Retinal pigment epithelial cell (primary cell): Measurements from ENCODE around the gene TNFRSF25.

ENCODE experiments used
- DNase-seq: peaks from one replicate; pipeline ENCODE4 v3.0.0-alpha.2; 2010; ENCODE audit warnings: low read depth
- H3K4me3 ChIP-seq: 2 replicates; pipeline ENCODE4 v1.5.1; 2011; ENCODE audit warnings: mild to moderate bottlenecking, low read length, control low read depth, moderate library complexity
- CTCF ChIP-seq: conservative IDR thresholded peaks from 2 replicates; pipeline ENCODE4 v1.5.1; 2011; ENCODE audit warnings: low read depth, low read length, control low read depth, inconsistent platforms

TNFRSF25 gene

GRCh38 chr1:6467744-6468688, 2.0 kb upstream of the TNFRSF25 start:
- H3K4me3 ChIP-seq: no peak overlapping the region
- TF ChIP-seq CTCF: no peak
- no peak for DNase-seq

DNA sequence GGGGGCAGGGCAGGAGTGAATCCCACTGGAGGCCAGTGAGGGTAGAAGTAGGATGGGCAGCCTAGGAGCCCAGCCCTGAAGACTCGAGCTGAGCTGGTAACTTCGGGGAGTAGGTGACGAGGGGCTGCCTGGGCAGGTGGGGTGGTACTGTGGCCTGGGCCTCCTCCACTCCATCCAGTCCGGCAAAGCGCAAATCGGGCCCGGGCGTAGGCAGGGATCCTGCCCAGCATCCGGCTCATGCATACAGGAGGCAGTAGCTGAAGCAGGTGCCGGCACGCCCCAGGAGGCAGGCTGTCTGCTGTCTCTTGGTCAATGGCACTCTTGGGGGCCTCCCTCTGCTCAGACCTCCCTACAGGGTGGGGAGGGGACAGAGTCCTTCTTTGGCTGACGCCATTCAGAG, 1.3 kb upstream of the TNFRSF25 start:
- DNase-seq: no peak
- TF ChIP-seq CTCF: no peak

DNA sequence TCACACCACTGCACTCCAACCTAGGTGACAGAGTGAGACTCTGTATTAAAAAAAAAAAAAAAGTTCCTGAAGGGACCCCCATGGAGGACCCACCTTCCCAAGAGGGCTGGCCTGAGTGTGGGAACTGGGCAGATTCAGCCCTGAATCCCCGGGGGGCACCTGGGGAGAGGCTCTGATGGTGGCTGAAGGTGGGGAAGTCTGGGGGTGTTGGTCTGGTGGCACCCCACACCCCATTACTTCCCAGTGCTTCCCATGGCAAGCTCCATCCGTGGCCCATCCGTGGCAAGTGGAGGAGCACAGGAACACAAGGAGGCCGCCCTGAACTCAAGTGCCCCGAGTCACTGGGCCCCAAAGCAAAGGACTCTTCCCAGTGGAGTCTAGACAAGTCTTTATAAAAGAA, 778 bp upstream of the TNFRSF25 start:
- no peak for DNase-seq
- TF ChIP-seq CTCF: no peak
- no peak overlapping the region for H3K4me3 ChIP-seq

More for the DNA sequence above, 1.3 kb upstream of the TNFRSF25 start:
- no peak overlapping the region for H3K4me3 ChIP-seq

GRCh38 chr1:6465461-6466005, 440 bp downstream of the TNFRSF25 start:
- H3K4me3 ChIP-seq: no peak overlapping the region
- DNase-seq: no peak
- TF ChIP-seq CTCF: no peak

- no peak for DNase-seq
- TF ChIP-seq CTCF: no peak
- no peak overlapping the region for H3K4me3 ChIP-seq
These were observed 1.1 kb downstream of the TNFRSF25 start for GRCh38 chr1:6464915-6465314.

- no peak for DNase-seq
- TF ChIP-seq CTCF: peak; percentile 7
- no peak overlapping the region for H3K4me3 ChIP-seq
These were observed 1.5 kb downstream of the TNFRSF25 start for GRCh38 chr1:6464514-6464836.

DNA sequence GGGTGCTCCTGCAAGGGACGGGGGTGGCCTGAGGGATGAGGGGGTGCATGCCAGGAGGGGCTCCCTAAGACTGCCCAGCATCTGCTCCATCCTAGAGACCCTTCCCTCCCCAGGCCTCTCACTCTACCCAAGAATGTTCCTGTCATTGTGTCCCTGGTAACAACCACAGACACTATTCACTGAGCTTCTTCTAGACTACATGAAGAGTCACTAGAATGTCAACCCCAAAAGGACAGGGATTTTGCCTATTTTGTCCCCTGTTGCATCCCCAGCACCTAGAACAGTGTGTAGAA, 2.9 kb downstream of the TNFRSF25 start:
- no peak for TF ChIP-seq CTCF
- no peak overlapping the region for H3K4me3 ChIP-seq
- DNase-seq: no peak
